ENCODE measurements around the gene KCNC1. TPM values are rescaled to one million over a fixed set of nuclear protein-coding genes. Genes with fewer than 3 reads are reported as not detected.

Gene KCNC1
- polyA plus RNA-seq, 1 of the 3 experiments (the other 2 are of a cell fraction), result 0.18 TPM

DNA sequence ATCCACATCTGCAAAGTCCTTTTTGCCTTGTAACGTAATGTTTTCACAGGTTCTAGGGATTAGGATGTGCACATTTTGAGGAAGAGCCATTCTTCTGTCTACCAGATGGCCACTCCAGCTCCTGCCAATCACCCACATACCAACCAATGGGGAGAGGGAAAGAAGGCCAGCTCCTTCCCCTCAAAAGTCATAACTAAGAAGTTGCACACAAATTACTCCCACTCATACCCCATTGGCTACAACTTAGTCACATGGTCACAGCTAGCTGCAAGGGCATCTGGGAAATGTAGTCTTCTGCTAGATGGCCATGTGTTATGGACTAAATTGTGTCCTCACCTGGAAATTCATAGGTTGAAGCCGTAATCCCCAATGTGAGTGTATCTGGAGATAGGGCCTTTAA is 30.6 kb upstream of the KCNC1 start:
- WGBS (ENCODE audit: low lambda C conversion rate), result 63% methylated on average over 2 of the region's 2 CpGs
- H3F3A ChIP-seq (replicated peaks; ENCODE audit: insufficient read depth), result no peaks in the 10 kb centered on the region
- H3K79me2 ChIP-seq (ENCODE audit: insufficient read depth), result no peaks in the 10 kb centered on the region
- H4K20me1 ChIP-seq (ENCODE audit: insufficient read depth), result no peaks in the 10 kb centered on the region
- H3K36me3 ChIP-seq (replicated peaks in 1 of 2; ENCODE audit: control insufficient read depth in 1 of 2, insufficient read depth in 2 of 2, low read length in 1 of 2), result no peaks in the 10 kb centered on the region
- TF ChIP-seq TEAD4 (IDR thresholded peaks at IDR 0.05; ENCODE audit: borderline replicate concordance, insufficient read depth), result no peak
- TF ChIP-seq, protein P1, sequence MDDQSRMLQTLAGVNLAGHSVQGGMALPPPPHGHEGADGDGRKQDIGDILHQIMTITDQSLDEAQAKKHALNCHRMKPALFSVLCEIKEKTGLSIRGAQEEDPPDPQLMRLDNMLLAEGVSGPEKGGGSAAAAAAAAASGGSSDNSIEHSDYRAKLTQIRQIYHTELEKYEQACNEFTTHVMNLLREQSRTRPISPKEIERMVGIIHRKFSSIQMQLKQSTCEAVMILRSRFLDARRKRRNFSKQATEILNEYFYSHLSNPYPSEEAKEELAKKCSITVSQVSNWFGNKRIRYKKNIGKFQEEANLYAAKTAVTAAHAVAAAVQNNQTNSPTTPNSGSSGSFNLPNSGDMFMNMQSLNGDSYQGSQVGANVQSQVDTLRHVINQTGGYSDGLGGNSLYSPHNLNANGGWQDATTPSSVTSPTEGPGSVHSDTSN (IDR thresholded peaks at IDR 0.05), result 0 out of 2 replicates have a peak, but pooled peaks have one; percentile 34
- TF ChIP-seq, protein P2, sequence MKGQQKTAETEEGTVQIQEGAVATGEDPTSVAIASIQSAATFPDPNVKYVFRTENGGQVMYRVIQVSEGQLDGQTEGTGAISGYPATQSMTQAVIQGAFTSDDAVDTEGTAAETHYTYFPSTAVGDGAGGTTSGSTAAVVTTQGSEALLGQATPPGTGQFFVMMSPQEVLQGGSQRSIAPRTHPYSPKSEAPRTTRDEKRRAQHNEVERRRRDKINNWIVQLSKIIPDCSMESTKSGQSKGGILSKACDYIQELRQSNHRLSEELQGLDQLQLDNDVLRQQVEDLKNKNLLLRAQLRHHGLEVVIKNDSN (IDR thresholded peaks at IDR 0.05; ENCODE audit: borderline replicate concordance, low read depth), result peak; percentile 81
- H3K27ac ChIP-seq (ENCODE audit: low read depth in 2 of 2, low read length in 1 of 2), result no peak overlapping the region
- H3K9me2 ChIP-seq, result no peaks in the 10 kb centered on the region
- no peak overlapping the region for H3K9ac ChIP-seq
- H3K27me3 ChIP-seq (ENCODE audit: insufficient read depth), result no peaks in the 10 kb centered on the region
- no peak overlapping the region for H2AFZ ChIP-seq (ENCODE audit: low read depth)
- no peaks in the 10 kb centered on the region for H3K4me1 ChIP-seq (ENCODE audit: control insufficient read depth in 1 of 2, insufficient read depth in 2 of 2, low read depth in 1 of 2, low read length in 1 of 2)
- ChIA-PET POLR2A (no interaction called here), CTCF (interaction anchor here (0.6 to 3.6 kb wide), 4 partner anchors 27 to 280 kb away, joined by 3 to 14 read pairs (median 4); no protein-coding TSS in a partner anchor)
- no peak for DNase-seq
- no peaks in the 10 kb centered on the region for H3K9me3 ChIP-seq
- no peak overlapping the region for H3K4me2 ChIP-seq
- no peak overlapping the region for H3K4me3 ChIP-seq (ENCODE audit: low read depth in 2 of 2, low read length in 1 of 2)

DNA sequence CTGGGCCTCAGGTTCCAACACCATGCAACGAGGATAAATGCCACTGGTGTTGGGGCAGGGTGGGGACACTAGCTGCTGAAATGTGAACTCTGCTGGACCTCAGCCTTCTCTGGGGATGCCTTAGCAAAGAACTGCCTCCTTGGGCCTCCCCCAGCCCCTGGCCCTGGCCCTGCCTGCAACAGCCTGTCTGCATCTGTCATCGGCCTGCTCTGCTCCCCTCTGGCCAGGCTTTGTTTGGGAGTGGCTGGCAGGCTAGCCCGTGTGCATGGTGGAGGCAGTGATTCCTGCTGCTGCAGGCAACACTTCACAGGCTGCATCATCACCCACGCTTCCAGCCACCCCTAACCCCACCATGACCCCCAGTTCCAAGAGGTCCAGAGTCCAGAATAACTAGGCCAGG is 26.8 kb upstream of the KCNC1 start:
- ChIA-PET CTCF (interaction anchor here (1.0 kb wide), 1 partner anchor 109 kb away, joined by 3 read pairs; no protein-coding TSS in a partner anchor), POLR2A (no interaction called here)
- WGBS (ENCODE audit: low lambda C conversion rate), result 15% methylated on average over 4 of the region's 4 CpGs

More for the DNA sequence above, 26.8 kb upstream of the KCNC1 start:
- H4K20me1 ChIP-seq (ENCODE audit: insufficient read depth), result no peaks in the 10 kb centered on the region
- TF ChIP-seq JUND (IDR thresholded peaks at IDR 0.05), result no peak
- TF ChIP-seq, protein P3, sequence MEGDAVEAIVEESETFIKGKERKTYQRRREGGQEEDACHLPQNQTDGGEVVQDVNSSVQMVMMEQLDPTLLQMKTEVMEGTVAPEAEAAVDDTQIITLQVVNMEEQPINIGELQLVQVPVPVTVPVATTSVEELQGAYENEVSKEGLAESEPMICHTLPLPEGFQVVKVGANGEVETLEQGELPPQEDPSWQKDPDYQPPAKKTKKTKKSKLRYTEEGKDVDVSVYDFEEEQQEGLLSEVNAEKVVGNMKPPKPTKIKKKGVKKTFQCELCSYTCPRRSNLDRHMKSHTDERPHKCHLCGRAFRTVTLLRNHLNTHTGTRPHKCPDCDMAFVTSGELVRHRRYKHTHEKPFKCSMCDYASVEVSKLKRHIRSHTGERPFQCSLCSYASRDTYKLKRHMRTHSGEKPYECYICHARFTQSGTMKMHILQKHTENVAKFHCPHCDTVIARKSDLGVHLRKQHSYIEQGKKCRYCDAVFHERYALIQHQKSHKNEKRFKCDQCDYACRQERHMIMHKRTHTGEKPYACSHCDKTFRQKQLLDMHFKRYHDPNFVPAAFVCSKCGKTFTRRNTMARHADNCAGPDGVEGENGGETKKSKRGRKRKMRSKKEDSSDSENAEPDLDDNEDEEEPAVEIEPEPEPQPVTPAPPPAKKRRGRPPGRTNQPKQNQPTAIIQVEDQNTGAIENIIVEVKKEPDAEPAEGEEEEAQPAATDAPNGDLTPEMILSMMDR (IDR thresholded peaks at IDR 0.05), result no peak
- TF ChIP-seq POLR2AphosphoS5 (IDR thresholded peaks at IDR 0.05; ENCODE audit: low read depth, low read length), result no peak
- no peak for TF ChIP-seq CHD2 (IDR thresholded peaks at IDR 0.05; ENCODE audit: low read length, partially characterized antibody)
- TF ChIP-seq, protein P2 (IDR thresholded peaks at IDR 0.05; ENCODE audit: borderline replicate concordance, low read depth), result no peak
- TF ChIP-seq FOSL2 (IDR thresholded peaks at IDR 0.05; ENCODE audit: borderline replicate concordance, low read depth), result no peak
- TF ChIP-seq, protein P4, sequence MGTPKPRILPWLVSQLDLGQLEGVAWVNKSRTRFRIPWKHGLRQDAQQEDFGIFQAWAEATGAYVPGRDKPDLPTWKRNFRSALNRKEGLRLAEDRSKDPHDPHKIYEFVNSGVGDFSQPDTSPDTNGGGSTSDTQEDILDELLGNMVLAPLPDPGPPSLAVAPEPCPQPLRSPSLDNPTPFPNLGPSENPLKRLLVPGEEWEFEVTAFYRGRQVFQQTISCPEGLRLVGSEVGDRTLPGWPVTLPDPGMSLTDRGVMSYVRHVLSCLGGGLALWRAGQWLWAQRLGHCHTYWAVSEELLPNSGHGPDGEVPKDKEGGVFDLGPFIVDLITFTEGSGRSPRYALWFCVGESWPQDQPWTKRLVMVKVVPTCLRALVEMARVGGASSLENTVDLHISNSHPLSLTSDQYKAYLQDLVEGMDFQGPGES (IDR thresholded peaks at IDR 0.05; ENCODE audit: low read depth, low read length), result no peak
- no peak for TF ChIP-seq GABPA (IDR thresholded peaks at IDR 0.05; ENCODE audit: low read depth)
- no peak for DNase-seq
- H3K27me3 ChIP-seq (ENCODE audit: insufficient read depth), result no peaks in the 10 kb centered on the region
- H3K9ac ChIP-seq, result no peak overlapping the region
- H3F3A ChIP-seq (replicated peaks; ENCODE audit: insufficient read depth), result no peaks in the 10 kb centered on the region
- H3K4me3 ChIP-seq (ENCODE audit: low read depth in 2 of 2, low read length in 1 of 2), result no peak overlapping the region
- H3K4me2 ChIP-seq, result no peak overlapping the region
- no peaks in the 10 kb centered on the region for H3K79me2 ChIP-seq (ENCODE audit: insufficient read depth)
- no peak overlapping the region for H2AFZ ChIP-seq (ENCODE audit: low read depth)
- no peaks in the 10 kb centered on the region for H3K9me2 ChIP-seq
- no peaks in the 10 kb centered on the region for H3K4me1 ChIP-seq (ENCODE audit: control insufficient read depth in 1 of 2, insufficient read depth in 2 of 2, low read depth in 1 of 2, low read length in 1 of 2)
- H3K9me3 ChIP-seq, result no peaks in the 10 kb centered on the region
- H3K27ac ChIP-seq (ENCODE audit: low read depth in 2 of 2, low read length in 1 of 2), result no peak overlapping the region
- no peaks in the 10 kb centered on the region for H3K36me3 ChIP-seq (replicated peaks in 1 of 2; ENCODE audit: control insufficient read depth in 1 of 2, insufficient read depth in 2 of 2, low read length in 1 of 2)

Measured in SK-N-SH (cell line).